Embryonic facial prominence (tissue), 1 donor: Measurements from ENCODE around the gene KIAA2012.

Experiments used
- DNase-seq: peaks from one replicate; pipeline ENCODE4 v3.0.0-alpha.2; 2016; ENCODE audit errors: extremely low spot score

Gene KIAA2012

DNA sequence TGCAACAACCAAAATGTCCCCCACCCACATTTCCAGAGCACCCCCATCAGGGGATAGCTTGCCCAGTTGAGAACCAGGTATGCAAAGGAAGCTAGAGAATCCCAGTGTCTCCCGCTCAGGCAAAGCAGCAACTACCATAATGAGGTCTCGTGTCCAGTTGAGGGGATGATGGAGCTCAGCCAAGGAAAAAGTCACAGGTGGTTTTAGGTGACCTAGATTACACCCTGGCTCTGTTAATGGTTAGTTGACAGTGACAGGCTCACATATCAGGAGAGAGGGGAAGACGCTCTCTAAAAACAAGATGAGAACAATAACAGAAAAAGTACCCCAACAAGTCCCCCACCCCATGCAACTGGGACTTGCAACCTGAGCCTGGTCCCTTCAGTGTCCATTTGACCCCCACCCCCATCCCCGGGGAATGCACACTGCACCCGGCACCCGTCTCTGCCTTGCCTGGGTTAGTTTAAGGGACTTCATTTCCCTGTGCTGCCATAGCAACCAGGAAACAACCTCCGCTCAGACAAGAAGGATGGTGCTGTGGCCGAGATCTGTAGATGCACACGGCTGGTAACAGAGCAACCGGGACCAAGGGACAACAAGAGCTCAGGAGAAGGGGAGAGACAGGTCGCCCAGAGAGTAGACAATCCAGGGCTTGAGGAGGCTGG, at the start of gene KIAA2012:
Gene KIAA2012 (plus strand): TSS at position 519 of the 665 bp plus-strand sequence. CDS start 373 bp downstream, outside the sequence.
- DNase-seq: no peak

DNA sequence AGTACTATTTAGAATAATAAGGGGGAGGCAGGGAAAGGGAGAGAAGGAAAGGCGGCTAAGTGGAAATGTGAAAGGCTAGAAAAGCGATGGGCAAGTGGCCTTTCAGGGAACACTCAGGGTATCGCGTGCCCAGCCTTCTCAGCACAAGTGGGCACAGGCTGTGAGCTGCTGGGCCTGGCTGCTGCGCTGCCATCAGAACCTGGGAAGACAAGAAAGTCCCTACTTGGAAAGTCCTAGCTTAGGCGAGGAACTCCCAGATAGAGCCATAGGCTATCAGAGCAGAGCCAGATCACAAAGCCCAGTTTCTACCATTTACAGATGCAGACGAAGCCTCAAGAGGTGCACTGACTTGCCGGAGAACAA, 49.2 kb upstream of the KIAA2012 start:
- DNase-seq: no peak

DNA sequence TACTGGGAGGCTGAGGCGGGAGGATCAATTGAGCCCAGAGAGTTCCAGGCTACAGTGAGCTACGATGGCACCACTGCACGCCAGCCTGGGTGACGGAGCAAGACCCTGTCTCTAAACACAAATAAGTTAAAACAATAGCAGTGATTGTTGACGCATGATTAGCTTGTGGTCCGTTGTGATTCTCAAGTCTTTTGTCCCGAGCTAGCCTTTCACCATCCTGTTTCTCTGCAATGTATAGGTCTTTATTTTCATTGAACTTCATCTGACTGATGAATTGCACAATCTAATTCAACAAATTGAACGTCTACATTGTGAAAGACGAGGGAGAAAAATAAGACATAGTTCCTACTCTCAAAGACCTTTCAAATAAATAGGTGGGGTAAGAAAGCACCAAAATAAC, 48.2 kb upstream of the KIAA2012 start:
- no peak for DNase-seq

DNA sequence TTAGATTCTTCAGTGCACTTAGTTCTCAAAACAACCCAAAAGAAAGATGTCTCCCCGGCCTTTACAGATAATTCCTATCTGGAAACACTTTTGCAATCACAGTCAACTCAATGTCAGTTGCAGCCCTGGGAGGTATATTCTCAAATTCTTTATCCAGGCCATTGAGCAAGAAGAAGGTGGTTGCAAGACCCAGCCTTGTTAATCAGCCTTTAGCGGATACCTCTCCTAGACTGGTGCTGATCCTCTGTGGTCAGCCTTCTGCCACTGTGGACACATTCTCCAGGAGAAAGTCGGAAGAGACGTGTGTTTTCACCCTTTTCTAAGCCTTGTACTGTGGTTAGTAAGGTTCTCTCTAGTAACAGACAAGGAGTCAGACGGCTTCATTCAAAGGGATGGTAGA, 47.2 kb upstream of the KIAA2012 start:
- no peak for DNase-seq

DNA sequence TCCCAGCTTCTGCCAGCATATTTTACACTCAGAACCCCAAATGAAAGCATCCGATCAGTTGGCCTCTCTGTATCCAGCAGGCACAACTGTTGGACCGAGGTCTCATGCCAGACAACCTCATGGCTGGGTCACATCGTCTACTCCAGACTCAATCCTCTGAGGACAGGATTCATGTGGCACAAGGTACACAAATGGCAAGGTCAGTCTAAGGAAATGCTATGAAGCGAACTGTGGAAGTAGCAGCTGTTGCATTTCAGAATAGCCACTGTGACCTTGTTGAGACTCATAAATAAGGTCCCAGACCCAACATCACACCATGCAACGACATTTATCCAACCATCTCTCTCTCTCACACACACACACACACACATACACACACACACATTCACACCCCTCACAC, 46.5 kb upstream of the KIAA2012 start:
- no peak for DNase-seq

DNA sequence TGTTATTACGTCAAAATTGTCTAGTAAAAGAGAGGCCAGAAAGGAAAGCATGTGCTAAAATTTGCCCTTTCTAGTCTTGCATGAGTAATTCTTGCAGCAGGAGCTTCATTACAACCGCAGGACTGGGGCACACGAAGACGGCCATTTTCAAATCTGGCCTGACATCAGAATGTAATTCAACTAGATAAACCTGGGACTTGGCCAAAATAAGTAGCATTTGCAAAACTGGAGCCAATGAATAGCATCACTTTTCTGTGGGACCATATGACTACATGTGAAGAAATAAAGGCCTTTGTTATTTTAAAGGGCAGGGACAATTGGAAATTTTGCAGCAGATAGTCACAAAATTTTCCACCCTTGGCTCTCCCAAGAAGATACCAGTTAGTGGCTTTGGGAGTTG, 42.4 kb upstream of the KIAA2012 start:
- DNase-seq: no peak

DNA sequence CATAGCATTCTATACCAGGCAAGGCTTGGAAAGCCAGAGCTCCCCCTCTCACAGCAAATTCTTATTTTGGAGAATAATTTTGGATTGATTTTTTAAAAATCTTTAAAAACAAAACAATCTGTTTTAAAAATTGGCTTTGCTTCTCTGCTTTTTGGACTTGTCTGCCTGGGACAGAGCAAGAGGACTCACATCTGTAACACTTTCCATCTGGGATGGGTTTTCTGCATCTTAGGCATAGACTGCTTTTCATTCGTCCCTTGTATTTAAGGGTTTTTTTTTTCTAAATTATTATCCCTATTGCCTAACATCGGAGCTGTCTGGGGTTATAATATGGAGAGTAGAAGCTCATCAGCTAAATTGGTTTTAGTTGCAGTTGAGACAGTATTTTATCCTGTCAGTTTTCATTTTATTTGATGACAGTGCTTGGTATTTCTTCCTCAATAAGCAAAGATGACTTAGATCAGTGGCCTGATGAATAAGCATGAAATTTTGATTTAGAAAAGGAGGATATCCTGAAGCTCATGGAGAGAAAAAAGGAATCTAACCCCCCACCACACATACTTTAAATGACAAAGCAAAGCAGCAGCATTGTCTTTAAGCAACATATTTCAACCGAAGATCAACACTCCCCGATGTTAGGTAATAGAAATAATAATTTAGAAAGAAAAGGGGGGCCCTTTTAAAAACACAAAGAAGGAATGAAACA, 41.7 kb upstream of the KIAA2012 start:
- no peak for DNase-seq

DNA sequence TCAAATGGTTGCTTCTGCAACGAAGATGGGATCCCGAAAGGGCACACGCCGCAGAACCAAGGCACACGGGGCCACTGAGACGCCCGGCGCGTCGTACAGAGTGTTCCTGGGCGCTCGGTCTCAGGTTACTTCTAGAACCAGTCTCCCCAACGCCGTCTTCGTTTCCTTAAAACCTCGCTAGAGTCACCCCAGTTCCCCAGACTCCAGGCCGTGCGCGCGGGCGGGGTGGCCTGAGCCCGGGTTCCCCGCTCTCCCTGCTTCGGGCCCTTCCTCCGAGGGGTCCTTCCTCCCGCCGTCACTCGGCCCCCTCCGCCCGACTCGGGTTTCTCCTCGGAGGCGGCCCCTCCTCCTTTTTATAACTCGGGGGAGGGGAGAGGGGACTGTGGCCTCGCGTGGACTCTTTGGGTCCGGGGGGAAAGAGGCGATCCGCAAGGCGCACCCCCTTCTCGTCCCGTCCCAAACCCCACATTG, 40.2 kb upstream of the KIAA2012 start:
- DNase-seq: peak; percentile 68

DNA sequence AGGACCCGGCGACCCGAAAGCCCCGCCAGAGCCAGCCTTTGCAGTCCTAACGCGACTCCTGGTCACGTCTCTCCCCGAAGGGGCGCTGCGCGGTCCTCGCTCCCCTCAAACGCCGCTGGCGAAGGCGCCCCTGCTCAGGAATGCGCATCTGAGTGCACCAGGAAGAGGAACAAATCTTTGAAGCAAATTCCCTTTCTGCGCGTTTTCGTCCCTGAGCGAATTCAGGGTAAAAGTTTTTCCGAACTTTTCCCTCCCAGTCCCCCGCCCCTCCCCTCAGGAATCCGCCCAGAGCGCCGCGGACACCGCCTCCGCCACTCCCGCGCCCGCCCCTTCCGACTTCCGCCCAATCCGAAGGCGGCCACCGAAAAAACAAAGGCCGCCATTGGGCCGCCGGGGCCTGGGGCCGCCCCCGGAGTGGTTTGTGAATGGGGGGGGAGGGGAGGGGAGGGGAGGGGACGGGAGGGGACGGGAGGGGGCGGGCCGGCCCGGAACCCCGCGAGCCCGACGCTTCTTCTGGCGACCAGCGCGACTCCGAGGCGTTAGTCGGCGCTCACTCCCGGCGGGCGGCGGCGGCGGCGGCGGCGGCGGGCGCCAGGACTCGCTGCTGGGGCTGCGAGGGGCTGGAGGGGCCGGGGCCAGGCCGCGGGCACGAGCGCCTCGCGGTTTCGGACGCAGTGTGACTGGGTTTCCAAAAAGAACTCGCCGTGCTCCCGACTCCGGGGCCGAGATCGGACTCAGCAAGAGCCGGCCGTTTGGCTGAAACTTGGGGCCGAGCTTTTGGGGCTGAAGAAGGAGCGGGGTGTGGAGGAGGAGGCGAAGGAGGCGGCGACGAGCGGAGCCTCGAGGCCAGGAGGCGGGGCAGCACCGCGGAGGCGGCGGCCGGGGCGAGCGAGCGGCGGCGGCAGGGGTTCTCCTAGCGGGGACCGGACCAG, 39.5 kb upstream of the KIAA2012 start, which contains the start of gene FZD7:
Gene FZD7 (plus strand): TSS at position 539 of the 932 bp plus-strand sequence. CDS start 793 bp downstream, outside the sequence.
- peak; percentile 86 for DNase-seq

DNA sequence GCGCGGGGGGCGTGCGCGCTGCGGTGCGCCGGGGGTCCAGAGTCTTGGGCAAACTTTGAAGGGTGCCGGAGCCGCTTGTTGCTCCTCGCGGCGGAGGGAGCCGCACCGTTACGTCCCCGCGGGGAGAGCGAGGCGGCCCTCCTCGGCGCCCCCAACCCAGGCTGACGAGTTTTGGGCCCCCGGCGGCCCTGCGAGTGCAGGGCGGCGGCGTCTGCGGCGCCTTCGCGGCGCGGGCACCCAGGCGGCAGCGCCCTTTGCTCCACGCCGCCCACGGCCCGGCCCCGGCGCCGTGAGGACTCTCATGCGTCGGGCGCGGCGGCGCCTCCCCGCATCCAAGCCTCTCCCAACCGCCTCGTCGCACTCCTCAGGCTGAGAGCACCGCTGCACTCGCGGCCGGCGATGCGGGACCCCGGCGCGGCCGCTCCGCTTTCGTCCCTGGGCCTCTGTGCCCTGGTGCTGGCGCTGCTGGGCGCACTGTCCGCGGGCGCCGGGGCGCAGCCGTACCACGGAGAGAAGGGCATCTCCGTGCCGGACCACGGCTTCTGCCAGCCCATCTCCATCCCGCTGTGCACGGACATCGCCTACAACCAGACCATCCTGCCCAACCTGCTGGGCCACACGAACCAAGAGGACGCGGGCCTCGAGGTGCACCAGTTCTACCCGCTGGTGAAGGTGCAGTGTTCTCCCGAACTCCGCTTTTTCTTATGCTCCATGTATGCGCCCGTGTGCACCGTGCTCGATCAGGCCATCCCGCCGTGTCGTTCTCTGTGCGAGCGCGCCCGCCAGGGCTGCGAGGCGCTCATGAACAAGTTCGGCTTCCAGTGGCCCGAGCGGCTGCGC, 38.6 kb upstream of the KIAA2012 start:
- no peak for DNase-seq

DNA sequence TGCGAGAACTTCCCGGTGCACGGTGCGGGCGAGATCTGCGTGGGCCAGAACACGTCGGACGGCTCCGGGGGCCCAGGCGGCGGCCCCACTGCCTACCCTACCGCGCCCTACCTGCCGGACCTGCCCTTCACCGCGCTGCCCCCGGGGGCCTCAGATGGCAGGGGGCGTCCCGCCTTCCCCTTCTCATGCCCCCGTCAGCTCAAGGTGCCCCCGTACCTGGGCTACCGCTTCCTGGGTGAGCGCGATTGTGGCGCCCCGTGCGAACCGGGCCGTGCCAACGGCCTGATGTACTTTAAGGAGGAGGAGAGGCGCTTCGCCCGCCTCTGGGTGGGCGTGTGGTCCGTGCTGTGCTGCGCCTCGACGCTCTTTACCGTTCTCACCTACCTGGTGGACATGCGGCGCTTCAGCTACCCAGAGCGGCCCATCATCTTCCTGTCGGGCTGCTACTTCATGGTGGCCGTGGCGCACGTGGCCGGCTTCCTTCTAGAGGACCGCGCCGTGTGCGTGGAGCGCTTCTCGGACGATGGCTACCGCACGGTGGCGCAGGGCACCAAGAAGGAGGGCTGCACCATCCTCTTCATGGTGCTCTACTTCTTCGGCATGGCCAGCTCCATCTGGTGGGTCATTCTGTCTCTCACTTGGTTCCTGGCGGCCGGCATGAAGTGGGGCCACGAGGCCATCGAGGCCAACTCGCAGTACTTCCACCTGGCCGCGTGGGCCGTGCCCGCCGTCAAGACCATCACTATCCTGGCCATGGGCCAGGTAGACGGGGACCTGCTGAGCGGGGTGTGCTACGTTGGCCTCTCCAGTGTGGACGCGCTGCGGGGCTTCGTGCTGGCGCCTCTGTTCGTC, 37.7 kb upstream of the KIAA2012 start:
- no peak for DNase-seq

DNA sequence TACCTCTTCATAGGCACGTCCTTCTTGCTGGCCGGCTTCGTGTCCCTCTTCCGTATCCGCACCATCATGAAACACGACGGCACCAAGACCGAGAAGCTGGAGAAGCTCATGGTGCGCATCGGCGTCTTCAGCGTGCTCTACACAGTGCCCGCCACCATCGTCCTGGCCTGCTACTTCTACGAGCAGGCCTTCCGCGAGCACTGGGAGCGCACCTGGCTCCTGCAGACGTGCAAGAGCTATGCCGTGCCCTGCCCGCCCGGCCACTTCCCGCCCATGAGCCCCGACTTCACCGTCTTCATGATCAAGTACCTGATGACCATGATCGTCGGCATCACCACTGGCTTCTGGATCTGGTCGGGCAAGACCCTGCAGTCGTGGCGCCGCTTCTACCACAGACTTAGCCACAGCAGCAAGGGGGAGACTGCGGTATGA, 37.1 kb upstream of the KIAA2012 start:
- DNase-seq: no peak

DNA sequence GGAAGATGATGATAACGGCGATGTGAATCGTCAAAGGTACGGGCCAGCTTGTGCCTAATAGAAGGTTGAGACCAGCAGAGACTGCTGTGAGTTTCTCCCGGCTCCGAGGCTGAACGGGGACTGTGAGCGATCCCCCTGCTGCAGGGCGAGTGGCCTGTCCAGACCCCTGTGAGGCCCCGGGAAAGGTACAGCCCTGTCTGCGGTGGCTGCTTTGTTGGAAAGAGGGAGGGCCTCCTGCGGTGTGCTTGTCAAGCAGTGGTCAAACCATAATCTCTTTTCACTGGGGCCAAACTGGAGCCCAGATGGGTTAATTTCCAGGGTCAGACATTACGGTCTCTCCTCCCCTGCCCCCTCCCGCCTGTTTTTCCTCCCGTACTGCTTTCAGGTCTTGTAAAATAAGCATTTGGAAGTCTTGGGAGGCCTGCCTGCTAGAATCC, 36.4 kb upstream of the KIAA2012 start:
- no peak for DNase-seq

DNA sequence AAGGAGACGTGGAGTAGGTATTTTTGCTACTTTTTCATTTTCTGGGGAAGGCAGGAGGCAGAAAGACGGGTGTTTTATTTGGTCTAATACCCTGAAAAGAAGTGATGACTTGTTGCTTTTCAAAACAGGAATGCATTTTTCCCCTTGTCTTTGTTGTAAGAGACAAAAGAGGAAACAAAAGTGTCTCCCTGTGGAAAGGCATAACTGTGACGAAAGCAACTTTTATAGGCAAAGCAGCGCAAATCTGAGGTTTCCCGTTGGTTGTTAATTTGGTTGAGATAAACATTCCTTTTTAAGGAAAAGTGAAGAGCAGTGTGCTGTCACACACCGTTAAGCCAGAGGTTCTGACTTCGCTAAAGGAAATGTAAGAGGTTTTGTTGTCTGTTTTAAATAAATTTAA, 36.0 kb upstream of the KIAA2012 start:
- peak; percentile 29 for DNase-seq

DNA sequence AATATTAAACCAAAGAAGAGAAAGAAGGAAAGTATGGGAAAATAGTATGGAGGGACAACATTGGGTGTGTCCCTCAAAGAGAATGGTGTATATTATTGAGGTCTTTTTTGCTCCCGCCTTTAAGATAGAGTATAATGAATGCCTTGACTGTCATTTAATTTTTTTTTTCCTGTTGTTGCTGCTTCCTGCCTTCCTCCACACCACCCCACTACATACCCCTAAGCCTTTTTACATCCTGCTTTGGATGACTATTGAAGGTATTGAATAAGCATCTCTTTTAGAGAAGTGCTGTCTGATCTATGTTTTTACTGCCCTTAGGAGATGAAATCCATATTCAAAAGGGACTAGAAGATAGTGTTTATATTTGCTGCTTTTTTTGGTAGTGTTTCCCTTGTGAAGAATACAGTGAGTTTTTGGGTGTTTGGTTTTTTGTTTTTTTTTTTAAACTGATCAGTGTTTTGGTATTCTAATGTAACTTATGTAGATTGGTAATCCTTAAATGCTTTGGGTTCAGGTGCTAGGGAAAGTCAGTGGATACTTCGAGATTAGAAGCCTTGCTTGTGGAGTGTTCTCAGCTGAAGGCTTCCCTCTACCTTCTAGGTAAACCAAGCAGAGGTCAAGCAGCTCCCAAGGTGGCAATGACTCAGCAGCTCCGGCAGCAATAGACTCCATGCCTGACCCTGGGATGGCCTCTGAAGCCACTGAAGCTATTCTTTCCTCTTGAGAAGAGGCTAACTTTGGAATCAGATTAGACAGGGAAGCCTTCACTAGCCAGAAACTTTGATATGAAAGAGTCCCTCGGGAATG, 34.4 kb upstream of the KIAA2012 start:
- DNase-seq: no peak

DNA sequence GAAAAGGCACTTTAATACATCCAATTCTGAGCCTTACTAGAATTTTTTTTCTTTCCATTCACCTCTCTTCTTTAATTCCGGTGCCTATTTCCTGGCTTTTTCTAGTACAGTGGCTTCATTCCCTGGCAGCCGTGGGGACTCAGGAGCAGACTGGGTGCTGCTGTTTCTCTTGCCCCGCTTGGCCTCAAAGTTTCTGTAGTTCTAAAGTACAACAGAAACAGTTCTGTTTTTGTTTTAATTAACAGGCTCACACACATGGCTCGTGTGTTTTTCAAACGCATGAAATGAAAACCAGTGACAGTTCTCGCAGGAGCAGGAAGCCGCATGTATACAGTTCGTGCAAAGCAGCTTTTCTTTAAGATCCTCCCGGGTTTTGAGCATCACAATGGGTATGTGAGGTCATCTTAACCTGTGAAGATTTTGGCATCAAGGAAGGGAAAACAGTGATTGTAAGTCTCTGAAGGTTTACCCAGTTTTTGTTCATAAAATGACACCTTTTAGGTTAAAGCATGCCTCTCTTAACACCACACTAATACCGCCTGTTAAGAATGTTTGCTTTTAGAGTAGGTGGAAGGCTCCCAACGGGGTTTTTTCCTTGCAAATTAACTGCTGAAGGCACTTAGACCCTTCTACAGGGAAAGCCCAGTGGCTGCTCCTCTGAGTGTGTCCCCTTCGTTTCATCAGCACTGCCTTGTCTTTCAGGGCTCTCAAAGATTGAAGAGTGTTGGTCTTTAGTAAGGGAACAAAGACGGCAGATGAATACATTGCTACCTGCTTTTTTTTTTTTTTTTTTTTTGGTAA, 33.6 kb upstream of the KIAA2012 start:
- no peak for DNase-seq

DNA sequence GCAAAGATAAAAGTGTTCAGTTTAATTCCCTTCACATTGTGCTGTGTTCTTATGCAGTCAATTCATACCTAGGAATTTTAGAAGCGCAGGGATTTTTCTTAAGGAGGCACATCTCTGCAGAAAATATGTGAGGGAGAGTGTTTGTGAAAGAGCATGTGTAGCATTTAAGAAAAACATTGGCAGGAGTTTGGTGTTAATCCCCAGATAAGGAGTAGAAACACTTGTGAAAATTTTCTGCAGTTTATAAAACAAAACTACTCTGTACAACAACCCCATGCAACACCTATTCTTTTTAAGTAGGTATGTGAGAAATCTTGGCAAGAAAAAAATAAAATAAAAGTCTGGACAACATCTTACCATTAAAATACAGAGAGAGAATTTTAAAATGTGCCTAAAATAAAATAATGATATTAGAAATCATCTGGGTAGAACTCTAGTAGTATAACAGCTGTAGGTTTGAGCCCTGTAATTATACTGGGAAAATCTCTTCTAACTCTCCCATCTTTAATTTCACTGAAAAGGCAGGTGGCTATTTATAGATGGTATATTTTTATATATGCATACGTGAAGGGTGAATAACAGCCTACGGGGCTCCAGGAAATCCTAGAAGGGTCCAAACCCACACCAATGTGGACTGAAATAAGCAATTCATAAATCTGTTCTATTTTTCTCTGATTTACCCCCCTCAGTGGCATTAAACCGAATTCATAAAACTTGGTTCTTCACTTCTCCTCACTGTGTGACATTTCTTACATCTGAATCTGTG, 32.8 kb upstream of the KIAA2012 start:
- no peak for DNase-seq

DNA sequence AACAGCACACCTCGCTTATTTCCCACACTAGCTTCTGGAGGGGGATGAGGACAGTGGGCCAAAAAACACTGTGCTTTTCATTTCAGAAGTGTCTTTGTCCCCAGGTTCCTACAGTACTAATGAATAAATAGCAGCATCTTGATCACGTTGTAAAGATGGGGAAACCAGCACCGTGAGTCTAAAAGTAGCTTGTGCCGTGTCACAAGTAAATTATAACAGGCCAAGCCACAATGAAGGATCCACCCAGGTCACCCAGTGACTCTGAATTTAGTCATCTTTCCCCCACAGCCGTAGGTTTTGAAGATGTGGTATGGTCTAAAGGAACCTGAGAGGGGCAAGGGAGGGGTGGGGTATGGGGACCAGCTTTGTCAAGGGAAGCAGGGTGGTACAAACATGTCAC, 30.6 kb upstream of the KIAA2012 start:
- no peak for DNase-seq
